WI38 (cell line): ENCODE data around the gene ANK2.
A peak's percentile ranks its signal among the peaks of the same experiment; 100 is the strongest.

Source experiments
- H3K4me3 ChIP-seq: 2 replicates; pipeline ENCODE4 v1.5.1; 2011; ENCODE audit warnings: low read depth, mild to moderate bottlenecking, control low read depth, low read length
- CTCF ChIP-seq: IDR thresholded peaks from 2 replicates; pipeline ENCODE4 v1.5.1; 2012; ENCODE audit warnings: low read depth, mild to moderate bottlenecking, control low read depth, low read length

The ANK2 gene

GRCh38 chr4:113394108-113394729 lies 344.8 kb downstream of the ANK2 start:
- TF ChIP-seq CTCF: no peak

GRCh38 chr4:113394730-113395530 lies 345.5 kb downstream of the ANK2 start:
- no peak overlapping the region for H3K4me3 ChIP-seq
- peak; percentile 37; the same call in 1 of the 2 replicates for TF ChIP-seq CTCF

More at GRCh38 chr4:113394108-113394729, 344.8 kb downstream of the ANK2 start:
- no peak overlapping the region for H3K4me3 ChIP-seq

GRCh38 chr4:113397114-113397701 lies 347.8 kb downstream of the ANK2 start:
- TF ChIP-seq CTCF: no peak
- no peak overlapping the region for H3K4me3 ChIP-seq

GRCh38 chr4:113398441-113399143 lies 349.1 kb downstream of the ANK2 start:
- H3K4me3 ChIP-seq: no peak overlapping the region
- TF ChIP-seq CTCF: no peak

GRCh38 chr4:113404167-113404571 lies 354.7 kb downstream of the ANK2 start:
- H3K4me3 ChIP-seq: no peak overlapping the region
- TF ChIP-seq CTCF: no peak

GRCh38 chr4:113404841-113405240 lies 355.4 kb downstream of the ANK2 start:
- TF ChIP-seq CTCF: no peak
- no peak overlapping the region for H3K4me3 ChIP-seq
